ENCODE measurements around the gene CDKN1C.
A peak's percentile ranks its signal among the peaks of the same experiment; 100 is the strongest.

CDKN1C gene

GRCh38 chr11:2904153-2905052 is 18.8 kb upstream of the CDKN1C start:
- DNase-seq, result no peak

GRCh38 chr11:2903672-2904011 is 18.1 kb upstream of the CDKN1C start:
- DNase-seq, result no peak

DNA sequence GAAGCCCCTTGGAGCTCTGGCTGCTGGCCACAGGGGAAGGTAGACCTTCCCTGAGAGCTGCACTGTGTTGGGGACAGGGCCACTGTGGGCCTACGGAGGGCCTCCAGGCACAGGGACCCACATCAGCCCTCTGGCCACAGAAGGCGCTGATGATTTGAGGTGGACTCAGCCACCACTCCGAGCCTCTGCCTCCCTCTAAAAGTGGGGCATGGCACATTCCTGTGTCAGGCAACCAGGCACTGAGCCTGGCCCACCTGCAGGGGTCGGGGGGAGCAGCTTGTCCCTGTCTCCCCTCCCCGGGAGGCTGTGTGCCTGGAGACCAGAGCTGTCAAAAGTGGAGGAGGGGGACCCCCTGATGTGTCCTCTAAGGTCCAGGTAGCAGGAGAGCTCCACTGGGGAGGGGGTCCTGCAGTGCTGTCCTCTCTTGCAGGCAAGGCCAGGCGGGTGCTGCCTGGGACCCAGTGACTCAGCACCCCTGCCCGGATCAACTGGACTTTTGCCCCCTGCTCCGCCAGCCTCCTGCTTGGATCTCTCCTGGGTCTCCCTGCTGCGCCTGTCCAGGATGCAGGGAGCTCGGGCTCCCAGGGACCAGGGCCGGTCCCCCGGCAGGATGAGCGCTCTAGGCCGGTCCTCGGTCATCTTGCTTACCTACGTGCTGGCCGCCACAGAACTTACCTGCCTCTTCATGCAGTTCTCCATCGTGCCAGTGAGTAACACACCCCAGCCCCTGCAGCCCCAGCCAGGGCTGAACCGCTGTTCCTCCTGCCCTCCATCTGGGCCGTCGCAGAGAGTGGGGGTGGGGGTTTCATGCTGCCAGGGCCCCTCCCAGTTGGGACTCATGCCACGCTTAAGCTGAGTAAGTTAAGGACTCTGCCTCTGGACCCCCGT is 17.5 kb upstream of the CDKN1C start:
- no peak for DNase-seq

- DNase-seq, result peak; percentile 30
Observed at GRCh38 chr11:2901854-2902783, 16.5 kb upstream of the CDKN1C start.

DNA sequence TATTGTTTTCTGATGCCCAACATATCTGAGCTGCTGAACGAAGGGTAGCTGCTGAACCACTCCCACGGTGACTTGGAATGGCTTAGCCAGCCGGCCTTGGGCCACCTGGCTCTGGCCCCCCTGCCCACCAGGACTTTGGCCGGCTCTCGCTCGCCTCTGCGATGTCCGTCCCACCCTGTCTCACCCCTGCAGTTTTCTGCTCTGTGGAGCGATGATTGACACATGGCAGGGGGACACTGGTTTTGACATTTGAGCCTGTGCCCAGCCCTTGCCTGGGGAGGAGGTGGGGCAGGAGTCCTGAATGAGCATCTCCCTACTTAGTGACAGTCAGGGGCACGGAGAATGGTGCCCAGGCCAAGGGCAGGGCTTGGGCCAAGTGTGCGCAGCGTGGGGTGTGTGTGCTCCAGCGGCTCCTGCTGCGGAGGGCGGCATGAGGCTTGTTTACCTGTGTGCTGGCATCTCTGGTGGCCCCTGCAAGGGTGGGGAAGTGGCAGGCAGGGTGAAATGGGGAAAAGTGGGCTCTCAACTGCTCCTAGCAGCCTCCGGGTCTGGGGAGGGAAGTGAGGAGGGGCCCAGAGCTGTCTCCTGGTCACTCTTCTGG is 15.7 kb upstream of the CDKN1C start:
- no peak for DNase-seq

GRCh38 chr11:2899080-2899783 is 13.7 kb upstream of the CDKN1C start:
- DNase-seq, result no peak

GRCh38 chr11:2898366-2899079 is 12.9 kb upstream of the CDKN1C start:
- no peak for DNase-seq

- no peak for DNase-seq
Observed at GRCh38 chr11:2897048-2897447, 11.5 kb upstream of the CDKN1C start.

GRCh38 chr11:2896047-2896446 is 10.5 kb upstream of the CDKN1C start:
- DNase-seq, result no peak

GRCh38 chr11:2893935-2894334 is 8.4 kb upstream of the CDKN1C start:
- DNase-seq, result no peak

- no peak for DNase-seq
Observed at GRCh38 chr11:2892967-2893528, 7.5 kb upstream of the CDKN1C start.

GRCh38 chr11:2892215-2892966 is 6.8 kb upstream of the CDKN1C start:
- no peak for DNase-seq

DNA sequence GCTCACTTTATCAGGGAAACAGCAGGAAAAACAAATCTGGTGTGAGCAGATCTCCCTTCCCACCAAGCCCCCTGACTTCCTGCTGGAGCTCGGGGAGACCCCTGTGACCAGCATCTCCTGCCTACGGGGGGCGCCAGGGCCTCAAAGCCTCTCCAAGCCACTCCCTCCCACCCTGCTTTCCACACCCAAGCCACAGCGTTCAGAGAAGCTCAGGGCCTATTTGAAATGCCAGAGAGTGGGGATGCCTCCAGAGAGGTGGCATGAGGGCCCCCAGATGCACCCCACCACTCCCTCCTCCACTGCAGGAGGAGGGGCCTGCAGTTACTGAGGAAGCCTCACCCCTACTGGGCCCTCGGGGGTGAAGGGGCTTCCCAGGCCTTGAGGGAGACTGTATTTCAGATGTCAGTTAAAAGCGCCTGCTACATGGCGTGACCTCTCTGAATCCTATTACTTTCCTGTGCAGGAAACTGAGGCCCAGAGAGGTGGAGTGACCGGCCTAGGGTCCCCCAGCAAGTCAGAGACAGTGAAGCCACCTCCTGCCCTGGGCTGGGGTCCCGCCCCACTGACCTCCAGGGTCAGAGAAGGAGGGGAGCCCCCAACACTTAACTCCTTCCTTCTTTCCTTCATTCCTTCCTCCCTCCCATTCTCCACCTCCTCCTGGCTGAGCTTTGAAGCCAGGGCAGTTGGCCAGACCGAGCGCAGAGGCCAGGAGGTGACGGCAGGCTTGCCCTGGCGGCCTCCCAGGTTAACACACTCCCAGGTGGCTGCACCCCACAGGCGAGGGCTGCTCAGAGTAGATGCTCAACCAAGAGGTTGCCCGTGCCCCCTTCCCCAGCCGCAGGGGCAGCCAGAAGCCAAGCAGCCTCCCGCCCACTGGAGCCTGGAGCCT is 6.0 kb upstream of the CDKN1C start:
- no peak for DNase-seq

GRCh38 chr11:2890466-2891294 is 5.1 kb upstream of the CDKN1C start:
- no peak for DNase-seq

DNA sequence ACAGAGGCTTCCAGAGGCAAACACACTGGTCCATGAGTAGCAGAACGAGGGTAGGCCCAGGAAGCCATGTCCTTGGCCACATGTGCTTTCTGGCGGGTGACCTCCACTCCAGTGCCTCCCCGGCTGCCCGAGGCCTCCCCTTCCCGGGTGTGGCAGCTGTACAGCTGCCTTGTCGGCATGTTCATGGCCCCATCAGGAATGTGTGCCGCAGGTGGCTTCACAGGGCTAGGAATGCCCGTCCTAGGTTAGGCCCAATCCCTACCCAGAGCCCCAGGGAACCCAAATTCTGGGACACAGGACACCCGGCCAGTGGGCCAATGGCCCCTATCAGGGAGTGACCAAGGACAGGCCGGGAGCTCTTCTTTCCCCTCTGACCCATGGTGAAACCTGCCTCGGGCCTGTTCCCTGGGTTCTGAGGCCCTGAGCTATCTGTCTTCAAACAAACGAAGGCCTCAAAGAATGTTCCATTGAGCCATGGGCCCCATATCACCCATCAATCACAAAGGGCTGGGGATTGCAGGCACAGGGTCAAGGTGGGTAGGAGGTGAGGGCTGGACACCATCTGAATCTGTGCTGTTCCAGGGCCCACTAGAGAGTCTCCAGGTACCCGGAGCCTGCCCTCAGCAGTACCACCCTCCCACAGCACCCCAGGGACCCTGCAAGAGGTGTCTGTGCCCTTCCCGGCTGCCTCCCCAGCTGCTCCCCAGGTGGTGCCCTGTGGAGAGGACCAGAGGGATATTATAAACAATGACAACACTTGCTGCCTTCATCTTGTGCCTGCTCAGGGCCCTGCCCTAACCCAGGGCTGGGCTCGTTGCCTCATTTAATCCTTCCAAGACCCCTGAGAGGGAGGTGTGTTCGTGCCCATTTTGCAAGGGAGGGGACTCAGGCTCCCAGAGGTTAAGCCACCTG is 4.0 kb upstream of the CDKN1C start:
- no peak for DNase-seq

DNA sequence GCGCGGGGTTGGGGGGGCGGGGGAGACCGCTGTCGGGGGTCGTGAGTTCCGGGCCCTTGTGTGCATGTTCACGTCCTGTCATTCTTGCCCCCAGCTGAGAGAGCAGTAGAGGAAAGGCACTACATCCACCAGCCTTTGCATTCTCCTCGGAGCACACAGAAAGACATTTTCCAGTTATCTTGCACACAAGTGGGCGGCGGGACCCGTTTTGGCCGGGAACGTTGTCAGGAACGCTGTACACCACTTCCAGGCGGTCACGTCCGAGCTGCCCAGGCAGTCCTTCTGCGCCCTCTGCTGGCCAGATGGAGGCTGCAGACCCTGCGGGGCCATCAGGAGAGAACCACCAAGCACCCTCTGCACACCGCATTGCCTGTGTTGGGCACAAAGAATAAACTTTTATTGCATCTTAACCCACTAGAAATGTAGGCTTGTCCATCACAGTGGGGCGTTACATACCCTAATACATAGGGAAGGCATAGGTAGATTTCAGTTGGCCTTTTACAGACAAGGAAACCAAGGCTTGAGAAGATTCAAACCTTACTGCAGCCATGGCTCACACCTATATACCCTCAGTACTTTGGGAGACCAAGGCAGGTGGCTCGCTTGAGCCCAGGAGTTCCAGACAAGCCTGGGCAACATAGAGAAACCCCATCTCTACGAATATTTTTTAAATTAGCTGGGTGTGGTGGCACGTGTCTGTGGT is 2.8 kb upstream of the CDKN1C start:
- DNase-seq, result peak; percentile 28
